ENCODE data around the gene SUPT3H.

Gene SUPT3H

GRCh38 chr6:44820321-44820720, 557.4 kb downstream of the SUPT3H start:
- no peak for DNase-seq

GRCh38 chr6:44811456-44811855, 566.3 kb downstream of the SUPT3H start:
- no peak for DNase-seq

- DNase-seq, result no peak
Observed at GRCh38 chr6:44809258-44809657, 568.5 kb downstream of the SUPT3H start.

- no peak for DNase-seq
Observed at GRCh38 chr6:44808148-44808547, 569.6 kb downstream of the SUPT3H start.

GRCh38 chr6:44806656-44807055, 571.1 kb downstream of the SUPT3H start:
- no peak for DNase-seq

GRCh38 chr6:44805238-44805846, 572.4 kb downstream of the SUPT3H start:
- DNase-seq, result no peak

GRCh38 chr6:44804546-44805159, 573.1 kb downstream of the SUPT3H start:
- DNase-seq, result no peak

- DNase-seq, result no peak
Observed at GRCh38 chr6:44804016-44804415, 573.7 kb downstream of the SUPT3H start.

GRCh38 chr6:44800784-44801592, 576.7 kb downstream of the SUPT3H start:
- DNase-seq, result no peak

- DNase-seq, result no peak
Observed at GRCh38 chr6:44800171-44800783, 577.5 kb downstream of the SUPT3H start.

- no peak for DNase-seq
Observed at GRCh38 chr6:44797746-44798145, 580.0 kb downstream of the SUPT3H start.

- no peak for DNase-seq
Observed at GRCh38 chr6:44795326-44795725, 582.4 kb downstream of the SUPT3H start.

- no peak for DNase-seq
Observed at GRCh38 chr6:44789806-44790205, 587.9 kb downstream of the SUPT3H start.

GRCh38 chr6:44789061-44789460, 588.7 kb downstream of the SUPT3H start:
- DNase-seq, result no peak

- no peak for DNase-seq
Observed at GRCh38 chr6:44788387-44788981, 589.2 kb downstream of the SUPT3H start.

GRCh38 chr6:44787254-44787834, 590.4 kb downstream of the SUPT3H start:
- DNase-seq, result no peak

GRCh38 chr6:44785130-44785529, 592.6 kb downstream of the SUPT3H start:
- no peak for DNase-seq

GRCh38 chr6:44784195-44784594, 593.5 kb downstream of the SUPT3H start:
- no peak for DNase-seq

- no peak for DNase-seq
Observed at GRCh38 chr6:44782892-44783291, 594.8 kb downstream of the SUPT3H start.

GRCh38 chr6:44781912-44782597, 595.7 kb downstream of the SUPT3H start:
- no peak for DNase-seq

GRCh38 chr6:44780161-44780560, 597.6 kb downstream of the SUPT3H start:
- no peak for DNase-seq

GRCh38 chr6:44779130-44779826, 598.5 kb downstream of the SUPT3H start:
- no peak for DNase-seq
